NB4 (cell line): Measurements from ENCODE around the gene XPO4.
A peak's percentile ranks its signal among the peaks of the same experiment; 100 is the strongest.
"Not testable (repeated sequence)": the region's sequence is repeated elsewhere in the genome, so short reads cannot be mapped to it uniquely, and the experiment has no call there.

Source experiments
- DNase-seq: peaks from one replicate; pipeline ENCODE4 v3.0.0; 2010; ENCODE audit warnings: low read depth
- H3K4me3 ChIP-seq: one replicate; pipeline ENCODE4 v1.5.1; 2011; ENCODE audit warnings: mild to moderate bottlenecking, low read depth, low read length, moderate library complexity
- MYC ChIP-seq: IDR thresholded peaks from 2 replicates; pipeline ENCODE4 v1.6.1; 2011; ENCODE audit warnings: low read depth, low read length
- POLR2A ChIP-seq: IDR thresholded peaks from 2 replicates; pipeline ENCODE4 v1.6.1; 2011; ENCODE audit warnings: mild to moderate bottlenecking; ENCODE audit not compliant: insufficient read length; ENCODE audit errors: extremely low read depth
- TF ChIP-seq, protein P1 (sequence below): IDR thresholded peaks from 2 replicates; pipeline ENCODE4 v1.6.1; 2011; ENCODE audit warnings: low read depth, low read length
- TF ChIP-seq, protein P2 (sequence below): IDR thresholded peaks from one replicate; pipeline ENCODE4 v1.5.1; 2012; ENCODE audit warnings: low read depth, low read length

The XPO4 gene

DNA sequence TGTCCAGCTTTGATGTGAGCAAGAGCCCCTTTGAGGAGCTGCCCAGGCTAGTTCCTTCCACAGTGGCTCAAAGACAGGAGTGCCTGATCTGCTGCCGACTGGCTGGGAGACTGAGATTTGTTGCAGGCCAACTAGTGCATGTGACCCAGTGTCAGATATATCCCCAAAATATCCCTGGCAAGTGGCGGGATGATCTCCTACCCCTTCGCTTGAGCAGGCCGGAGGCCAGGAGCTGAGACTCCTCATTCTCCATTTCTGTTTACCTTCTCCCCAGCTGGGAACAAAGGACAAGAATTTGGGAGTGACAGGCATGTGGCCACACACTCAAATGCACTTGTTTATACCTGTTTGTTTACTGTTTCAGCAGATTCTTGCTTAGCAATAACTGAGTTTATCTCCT, 37.1 kb upstream of the XPO4 start:
- no peak for DNase-seq
- TF ChIP-seq POLR2A, result no peak
- TF ChIP-seq MYC, result no peak
- TF ChIP-seq, protein P1, sequence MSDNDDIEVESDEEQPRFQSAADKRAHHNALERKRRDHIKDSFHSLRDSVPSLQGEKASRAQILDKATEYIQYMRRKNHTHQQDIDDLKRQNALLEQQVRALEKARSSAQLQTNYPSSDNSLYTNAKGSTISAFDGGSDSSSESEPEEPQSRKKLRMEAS, result no peak
- TF ChIP-seq, protein P2, sequence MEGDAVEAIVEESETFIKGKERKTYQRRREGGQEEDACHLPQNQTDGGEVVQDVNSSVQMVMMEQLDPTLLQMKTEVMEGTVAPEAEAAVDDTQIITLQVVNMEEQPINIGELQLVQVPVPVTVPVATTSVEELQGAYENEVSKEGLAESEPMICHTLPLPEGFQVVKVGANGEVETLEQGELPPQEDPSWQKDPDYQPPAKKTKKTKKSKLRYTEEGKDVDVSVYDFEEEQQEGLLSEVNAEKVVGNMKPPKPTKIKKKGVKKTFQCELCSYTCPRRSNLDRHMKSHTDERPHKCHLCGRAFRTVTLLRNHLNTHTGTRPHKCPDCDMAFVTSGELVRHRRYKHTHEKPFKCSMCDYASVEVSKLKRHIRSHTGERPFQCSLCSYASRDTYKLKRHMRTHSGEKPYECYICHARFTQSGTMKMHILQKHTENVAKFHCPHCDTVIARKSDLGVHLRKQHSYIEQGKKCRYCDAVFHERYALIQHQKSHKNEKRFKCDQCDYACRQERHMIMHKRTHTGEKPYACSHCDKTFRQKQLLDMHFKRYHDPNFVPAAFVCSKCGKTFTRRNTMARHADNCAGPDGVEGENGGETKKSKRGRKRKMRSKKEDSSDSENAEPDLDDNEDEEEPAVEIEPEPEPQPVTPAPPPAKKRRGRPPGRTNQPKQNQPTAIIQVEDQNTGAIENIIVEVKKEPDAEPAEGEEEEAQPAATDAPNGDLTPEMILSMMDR, result no peak
- no peak overlapping the region for H3K4me3 ChIP-seq

DNA sequence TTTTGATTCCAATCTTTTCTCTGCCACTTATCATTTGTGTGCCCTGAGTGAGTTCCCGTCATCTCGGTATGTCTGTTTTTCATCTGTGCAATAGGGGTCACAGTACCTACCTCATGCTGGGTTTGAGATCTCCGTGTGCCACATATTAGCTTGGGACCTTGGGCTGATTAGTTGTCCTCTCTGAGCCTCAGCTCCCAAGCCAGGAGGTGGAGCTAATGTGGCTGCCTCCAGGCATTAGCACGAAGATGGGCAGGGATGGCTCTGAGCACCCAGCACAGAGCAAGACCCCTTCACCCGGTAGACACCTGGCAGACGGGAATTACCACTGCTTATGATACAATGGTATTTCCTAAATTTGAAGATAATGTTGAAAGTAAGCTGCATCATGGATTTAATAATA, 35.8 kb upstream of the XPO4 start:
- TF ChIP-seq MYC (no peak), POLR2A (no peak)
- TF ChIP-seq, protein P2, result no peak
- TF ChIP-seq, protein P1, result no peak
- no peak for DNase-seq

DNA sequence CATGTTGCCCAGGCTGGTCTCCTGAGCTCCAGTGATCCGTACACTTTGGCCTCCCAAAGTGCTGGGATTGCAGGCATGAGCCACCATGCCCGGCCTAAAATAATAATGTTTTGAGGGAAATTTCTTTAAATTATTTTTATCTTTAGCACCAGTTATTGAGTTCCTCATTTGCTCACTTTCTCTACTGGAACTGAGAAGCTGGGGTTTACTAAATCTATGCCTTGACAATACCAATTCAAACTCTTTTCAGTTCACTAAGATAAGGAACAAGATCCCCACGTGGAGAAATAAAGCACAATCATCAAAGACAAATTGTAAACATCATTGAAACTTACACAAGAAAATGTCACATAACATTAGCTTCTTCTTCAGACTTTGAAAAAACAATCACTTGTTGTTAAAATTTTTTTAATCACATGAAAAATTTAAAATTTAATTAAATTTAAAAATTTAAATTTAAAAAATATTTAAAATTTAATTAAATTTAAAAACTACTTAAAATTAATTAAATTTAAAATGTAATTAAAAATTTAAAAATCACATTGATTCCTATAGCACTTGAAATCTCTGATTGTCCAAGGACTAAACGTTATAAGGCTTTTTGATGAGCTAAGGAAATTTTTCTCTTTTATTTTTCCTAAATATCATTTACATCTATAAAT, 25.2 kb upstream of the XPO4 start:
- TF ChIP-seq POLR2A (no peak), MYC (no peak)
- TF ChIP-seq, protein P2, result no peak
- TF ChIP-seq, protein P1, result no peak
- DNase-seq, result no peak
- no peak overlapping the region for H3K4me3 ChIP-seq

More for the DNA sequence above, 35.8 kb upstream of the XPO4 start:
- no peak overlapping the region for H3K4me3 ChIP-seq

- H3K4me3 ChIP-seq, DNase-seq: not testable (repeated sequence)
These were observed 22.8 kb upstream of the XPO4 start for GRCh38 chr13:20925395-20925790.

- TF ChIP-seq POLR2A, result no peak
- TF ChIP-seq, protein P1, result peak; percentile 78
- TF ChIP-seq, protein P2, result peak; percentile 80
- TF ChIP-seq MYC, result peak; percentile 81
- DNase-seq, result peak; percentile 90
- H3K4me3 ChIP-seq, result no peak overlapping the region
These were observed 22.3 kb upstream of the XPO4 start for GRCh38 chr13:20924758-20925394.

GRCh38 chr13:20923272-20923671, 20.7 kb upstream of the XPO4 start:
- TF ChIP-seq, protein P1, result no peak
- TF ChIP-seq MYC (no peak), POLR2A (no peak)
- TF ChIP-seq, protein P2, result no peak
- no peak overlapping the region for H3K4me3 ChIP-seq
- no peak for DNase-seq
